Stimulated activated CD4-positive, alpha-beta T cell treated with anti-CD3 and anti-CD28 coated beads, TNF-alpha, amount 100 ng/mL, for 1 hour (primary cell): ENCODE results near the gene ZFP57.
A peak's percentile ranks its signal among the peaks of the same experiment; 100 is the strongest.

ENCODE experiments used
- DNase-seq, 3 donors: peaks; one replicate each; pipeline ENCODE4 v3.0.0-alpha.2; 2020; ENCODE audit warnings: low read depth in 3 of 3, low spot score in 1 of 3

The ZFP57 gene

DNA sequence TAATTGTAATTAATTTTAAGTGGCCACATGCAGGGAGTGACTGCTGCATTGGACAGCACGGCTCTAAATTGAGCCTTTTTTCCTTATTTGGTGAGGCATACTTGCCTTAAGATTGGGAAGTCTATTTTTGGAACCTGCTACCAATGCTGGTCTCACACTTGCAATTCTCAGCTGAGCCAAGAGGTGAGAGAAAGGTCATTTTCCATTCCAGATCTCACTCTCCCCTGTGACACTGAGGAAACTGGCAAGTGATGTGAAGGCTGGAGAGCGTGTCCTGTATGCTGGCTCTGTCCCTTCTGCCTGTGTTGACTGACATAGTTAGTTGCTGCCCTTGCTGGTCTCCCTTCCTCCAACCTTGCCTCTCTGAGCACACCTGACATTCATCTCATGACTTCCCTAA, 24.8 kb downstream of the ZFP57 start:
- DNase-seq, result no peak

DNA sequence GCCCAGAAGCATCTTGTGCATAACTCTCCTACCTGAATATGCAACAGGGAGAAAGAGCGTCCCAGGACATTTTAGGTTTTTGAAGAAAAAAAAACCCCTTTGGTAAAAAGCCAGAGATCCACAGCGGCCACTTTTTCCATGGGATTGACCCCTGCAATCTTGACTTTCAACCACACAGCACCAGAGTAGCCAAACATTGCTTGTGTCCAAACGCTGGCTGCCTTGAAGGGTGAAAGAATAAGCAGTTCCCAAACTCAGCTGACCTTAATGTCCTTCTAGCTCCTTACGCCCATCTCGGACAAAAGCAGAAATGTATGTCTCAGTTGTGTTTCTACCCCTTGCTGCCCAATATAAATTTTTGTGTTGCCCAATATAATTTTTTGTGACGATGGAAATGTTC, 25.3 kb downstream of the ZFP57 start:
- DNase-seq, result no peak

DNA sequence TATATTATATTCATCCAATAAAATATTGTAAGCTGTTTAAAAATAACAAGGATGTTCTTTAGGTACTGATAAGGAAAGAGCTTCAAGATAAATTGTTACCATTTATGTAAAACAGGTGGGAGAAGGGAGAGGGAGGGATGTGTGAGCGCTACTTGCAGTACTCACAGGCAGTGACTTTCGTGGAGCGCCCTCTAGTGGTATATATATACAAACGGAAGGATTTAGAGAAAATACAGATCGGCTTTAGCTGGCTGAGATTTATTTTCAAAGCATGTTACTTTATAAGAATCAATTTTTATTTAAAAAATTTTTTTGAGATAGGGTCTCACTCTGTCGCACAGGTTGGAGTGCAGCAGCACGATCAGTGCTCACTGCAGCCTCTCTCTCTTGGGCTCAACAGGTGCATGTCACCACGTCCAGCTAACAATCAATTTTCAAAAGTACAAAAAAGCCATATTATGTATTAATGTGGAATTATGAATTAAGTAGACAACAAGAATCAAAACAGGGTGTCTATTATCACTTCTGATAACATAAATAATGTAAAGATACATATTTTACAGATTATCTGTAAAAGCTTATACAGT, 27.4 kb downstream of the ZFP57 start:
- DNase-seq, result no peak

DNA sequence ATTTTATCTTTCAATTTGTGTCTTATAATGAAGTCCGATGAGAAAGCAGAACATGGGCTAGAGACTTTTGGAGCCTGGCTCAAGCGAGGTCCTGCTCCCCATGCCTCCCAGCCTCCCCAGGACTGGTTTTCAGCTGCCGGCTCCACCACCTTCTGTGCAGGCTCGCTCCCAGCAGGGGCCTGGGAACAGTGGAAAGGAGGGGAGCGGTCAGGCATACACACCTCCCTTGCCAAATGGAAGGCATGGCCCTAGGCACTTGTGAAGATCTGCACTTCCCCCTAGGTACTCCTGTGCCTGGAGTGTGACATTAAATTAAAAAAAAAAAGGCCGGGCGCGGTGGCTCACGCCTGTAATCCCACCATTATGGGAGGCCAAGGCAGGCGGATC, 28.8 kb downstream of the ZFP57 start:
- no peak for DNase-seq

DNA sequence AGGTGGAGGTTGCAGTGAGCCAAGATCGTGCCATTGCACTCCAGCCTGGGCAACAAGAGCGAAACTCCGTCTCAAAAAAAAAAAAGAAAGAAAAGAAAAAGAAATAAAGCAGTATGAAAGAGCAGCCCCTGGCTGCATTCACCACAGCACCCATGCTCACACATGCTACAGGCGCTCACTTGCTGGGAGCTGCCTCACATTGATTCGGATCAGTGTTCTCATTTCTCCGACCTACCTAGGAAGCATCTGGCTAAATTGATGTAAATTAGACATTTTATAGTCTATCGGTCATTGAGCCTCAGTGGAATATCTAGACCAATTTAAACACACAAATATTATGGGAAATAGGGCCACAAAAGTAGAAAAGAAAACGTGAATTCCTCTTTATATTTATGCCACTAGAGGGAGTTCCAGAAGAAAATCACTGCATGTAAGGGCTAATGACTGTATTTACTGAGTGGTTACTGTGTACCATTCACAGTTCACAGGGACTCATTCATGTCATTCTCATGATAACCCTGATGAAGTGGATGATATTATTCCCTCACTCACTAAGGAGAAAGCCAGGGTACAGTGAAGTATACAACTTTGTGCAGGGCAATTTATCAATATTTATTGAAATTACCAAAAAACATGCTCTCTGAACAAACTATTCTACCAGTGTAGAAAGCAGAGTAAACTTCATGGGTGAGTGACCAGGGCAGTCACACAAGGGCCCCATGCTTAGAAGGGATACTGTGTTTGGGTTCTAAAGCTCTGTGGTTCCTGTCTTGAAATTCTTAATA, 29.3 kb downstream of the ZFP57 start:
- DNase-seq, result no peak

DNA sequence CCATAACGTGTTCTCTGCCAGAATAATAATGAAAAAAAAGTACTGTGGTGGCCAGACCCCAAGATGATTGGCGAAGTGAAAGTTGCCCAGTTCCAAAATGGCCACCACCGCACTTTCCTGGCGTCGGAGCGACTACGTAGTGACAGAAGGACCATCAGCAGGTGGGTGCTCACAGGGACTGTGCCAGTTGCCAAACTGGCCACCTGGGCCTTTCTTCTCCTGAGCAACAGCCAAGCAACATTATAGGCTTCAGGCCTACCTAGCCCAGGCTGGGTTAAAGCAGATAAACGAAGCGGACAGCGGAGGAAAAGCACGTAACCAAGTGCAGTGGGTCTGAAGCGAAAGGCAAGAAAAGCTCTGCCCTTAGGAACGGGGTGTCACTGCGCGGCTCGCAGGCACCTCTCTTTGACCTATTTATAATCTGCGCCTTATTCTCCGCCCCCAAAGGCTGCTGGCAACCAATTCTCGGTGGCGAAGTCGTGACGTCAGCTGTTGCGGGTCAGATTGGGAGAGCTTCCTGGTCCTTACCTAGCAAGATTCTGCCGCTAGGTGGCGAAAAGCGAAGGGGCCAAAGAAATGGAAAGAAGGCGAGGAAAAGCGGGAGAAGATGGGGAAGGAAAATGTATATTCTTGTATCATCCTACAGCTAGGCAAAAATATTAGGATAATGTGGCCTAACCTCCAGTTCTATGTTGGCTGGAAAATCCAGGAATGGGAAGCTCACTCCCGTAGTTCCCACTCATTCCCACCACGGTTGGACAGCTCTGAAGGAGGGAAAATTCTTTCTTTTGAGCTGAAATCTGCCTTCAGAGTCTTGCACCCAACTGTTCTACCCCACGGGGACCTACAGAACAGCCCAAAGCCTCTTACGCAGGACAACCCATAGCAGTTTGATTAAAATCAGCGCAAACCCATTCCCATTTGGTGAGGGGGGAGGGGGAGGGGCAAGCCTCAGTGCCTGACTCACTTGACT, 31.0 kb downstream of the ZFP57 start:
- peak; percentile 94 for DNase-seq

DNA sequence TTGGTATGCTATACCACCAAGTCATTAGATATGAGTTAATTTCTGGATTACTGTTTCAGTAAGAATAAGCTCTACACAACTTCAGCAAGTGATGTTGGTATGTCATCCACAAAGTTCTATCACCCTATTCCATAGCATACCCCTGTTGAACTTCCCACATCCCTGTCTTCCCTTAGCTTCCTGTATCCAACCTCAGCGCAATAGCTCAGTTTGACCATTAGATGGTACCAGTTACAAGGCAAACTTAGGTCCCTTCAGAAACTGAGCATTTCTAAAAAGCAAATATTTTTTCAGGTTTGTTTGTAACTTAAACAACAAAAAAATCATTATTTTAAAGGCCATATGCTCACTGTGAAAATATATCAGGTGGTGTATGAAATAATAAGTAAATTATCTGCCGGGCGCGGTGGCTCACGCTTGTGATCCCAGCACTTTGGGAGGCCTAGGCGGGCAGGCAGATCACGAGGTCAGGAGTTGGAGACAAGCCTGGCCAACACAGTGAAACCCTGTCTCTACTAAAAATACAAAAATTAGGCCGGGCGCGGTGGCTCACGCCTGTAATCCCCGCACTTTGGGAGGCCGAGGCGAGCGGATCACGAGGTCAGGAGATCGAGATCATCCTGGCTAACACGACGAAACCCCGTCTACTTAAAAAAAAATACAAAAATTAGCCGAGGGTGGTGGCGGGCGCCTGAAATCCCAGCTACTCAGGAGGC, 32.9 kb downstream of the ZFP57 start:
- no peak for DNase-seq

DNA sequence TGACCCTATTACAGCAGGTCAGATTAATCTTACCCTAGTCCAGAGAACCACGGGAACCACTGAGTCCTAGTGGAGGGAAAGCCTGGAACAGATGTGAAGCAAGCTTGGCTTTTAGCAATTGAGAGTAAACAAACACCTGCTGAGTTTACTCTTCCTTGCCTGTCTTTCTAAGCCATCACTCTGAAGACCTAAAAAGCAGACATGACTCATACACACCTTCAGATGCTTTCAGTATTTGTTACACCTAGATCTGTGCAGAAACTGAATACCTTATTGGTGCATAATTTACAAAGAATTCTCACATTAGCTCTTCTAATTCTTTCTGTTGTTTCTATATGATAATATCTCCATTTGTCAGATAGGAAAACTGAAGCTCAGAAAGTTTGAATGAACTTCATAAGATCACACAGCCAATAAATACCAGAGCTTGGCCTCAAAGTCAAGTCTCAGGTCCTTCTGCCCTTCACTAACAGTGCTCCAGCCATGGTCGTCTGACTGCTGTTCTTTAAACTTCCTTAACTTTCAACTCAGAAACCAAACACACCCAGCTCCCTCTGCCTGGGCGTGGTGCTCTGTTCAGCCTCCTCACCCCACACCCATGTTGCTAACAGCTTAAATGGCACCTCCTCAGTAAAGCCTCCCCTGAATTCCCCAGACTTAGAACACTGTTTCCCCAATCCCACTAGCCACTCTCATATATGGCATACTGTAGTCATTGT, 39.4 kb downstream of the ZFP57 start:
- DNase-seq, result no peak

DNA sequence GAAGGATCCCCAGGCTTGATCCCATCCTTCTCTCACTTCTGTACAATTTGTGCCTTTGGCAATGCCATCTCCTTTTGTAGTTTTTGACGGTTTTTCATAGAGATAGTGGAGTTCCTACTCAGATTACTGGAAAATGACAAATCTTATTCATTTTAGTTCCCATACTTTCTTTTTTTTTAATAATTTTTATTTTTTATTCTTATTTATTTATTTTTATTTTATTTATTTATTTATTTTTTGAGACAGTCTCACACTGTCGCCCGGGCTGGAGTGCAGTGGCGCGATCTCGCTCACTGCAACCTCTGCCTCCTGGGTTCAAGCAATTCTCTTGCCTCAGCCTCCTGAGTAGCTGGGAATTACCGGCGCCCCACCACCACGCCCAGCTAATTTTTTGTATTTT, 43.7 kb downstream of the ZFP57 start:
- no peak for DNase-seq

DNA sequence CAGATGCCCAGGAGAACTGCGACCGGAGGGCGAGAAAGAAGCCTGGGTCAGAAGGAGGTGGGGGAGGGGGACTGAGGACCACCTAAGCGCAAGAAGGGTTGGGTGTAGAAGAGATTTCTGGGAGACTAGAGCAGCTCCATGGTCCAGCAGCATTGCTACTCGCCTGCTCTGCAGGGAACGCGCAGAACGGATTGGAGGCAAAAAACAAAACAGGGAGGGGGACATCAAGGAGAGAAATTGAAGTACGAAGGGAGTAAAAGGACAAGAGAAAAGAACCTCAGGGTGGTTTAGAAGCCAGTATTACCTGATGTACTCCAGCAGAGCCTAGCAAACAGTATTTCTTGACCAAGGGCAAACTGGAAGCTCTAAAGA, 47.4 kb downstream of the ZFP57 start:
- no peak for DNase-seq

DNA sequence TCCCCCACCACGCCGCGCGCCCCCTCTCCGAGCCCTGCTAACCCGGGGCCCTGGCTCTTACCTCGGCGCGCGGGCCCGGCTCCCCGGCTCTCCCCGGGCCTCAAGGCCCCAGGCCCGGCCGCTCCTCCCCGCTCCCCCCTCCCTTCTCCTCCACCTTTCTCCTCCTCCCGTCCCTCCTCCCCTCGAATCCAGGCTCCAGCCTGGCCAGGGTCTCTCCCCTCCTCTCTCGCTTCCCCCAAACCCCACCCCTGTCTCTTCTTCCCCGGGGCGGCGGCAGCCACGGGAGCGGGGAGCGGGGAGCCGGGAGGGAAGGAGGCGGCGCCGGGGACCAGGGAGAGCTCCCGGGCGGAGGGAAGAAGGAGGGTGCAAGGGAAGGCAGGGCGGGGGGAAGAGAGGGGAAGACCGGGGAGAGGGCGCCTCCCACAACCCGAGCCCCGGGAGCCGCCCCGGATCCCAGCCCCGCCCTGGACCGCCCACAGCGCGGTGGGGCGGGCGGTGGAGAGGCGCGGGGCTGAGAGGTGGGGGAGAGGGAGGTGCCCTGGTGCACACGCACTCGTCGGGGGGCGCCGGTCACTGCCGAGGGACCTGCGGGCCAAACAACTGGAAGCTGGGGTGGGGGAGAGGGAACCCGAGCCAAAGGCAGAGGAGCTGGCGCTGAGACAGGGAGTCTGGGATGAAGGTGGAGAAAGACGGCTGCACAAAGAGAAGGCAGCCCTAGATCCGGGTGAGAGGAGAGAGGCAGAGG, 48.0 kb downstream of the ZFP57 start, which contains the start of gene GABBR1:
Gene GABBR1, minus strand, starts transcription at position 395 of the 745 bp plus-strand sequence. CDS start 798 bp downstream, outside the sequence.
- DNase-seq, result peak in 2 of 3 donors; percentile 42 to 62

DNA sequence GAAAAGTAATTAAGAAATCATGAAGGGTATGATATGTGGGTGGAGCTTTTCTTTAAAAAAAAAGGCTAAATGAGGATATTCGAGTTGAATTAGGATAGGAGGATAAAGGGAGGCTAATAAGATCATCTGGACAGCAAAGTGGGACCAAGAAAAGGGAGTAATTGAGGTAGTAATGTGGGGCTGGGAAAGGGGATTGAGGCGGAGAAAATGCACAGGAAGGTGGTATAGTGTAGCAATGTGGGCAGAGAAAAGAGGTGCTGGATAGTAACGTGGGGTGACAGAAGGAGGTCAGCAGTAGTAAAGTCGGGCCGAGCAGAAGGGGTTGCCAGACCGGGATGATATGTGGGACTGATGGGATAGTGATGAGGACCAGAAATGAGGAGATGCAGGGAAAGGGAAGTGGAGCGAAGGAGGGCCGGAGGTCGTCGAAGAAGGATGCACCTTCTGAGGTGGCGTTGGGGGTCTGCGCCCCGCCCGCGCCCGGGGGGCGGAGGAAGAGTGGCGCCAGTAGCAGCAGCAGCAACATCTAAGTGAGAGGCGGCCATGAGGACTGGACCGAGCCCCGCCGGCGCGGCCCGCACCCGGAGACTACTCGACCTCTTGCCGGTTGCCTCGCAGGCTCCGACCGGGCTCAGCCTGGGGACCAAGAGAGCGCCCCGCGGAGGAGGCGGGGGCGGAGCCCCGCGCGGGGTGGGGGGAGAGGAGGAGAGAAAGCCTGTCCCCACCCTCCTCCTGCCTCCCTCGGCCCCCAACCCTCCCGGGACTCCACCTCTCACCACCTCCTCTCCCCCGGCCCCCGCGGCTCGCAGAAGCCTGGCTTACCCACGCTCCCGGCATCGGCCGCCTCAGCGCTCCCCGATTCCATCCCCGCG, 48.9 kb downstream of the ZFP57 start:
- DNase-seq, result peak in 1 of 3 donors; percentile 27

DNA sequence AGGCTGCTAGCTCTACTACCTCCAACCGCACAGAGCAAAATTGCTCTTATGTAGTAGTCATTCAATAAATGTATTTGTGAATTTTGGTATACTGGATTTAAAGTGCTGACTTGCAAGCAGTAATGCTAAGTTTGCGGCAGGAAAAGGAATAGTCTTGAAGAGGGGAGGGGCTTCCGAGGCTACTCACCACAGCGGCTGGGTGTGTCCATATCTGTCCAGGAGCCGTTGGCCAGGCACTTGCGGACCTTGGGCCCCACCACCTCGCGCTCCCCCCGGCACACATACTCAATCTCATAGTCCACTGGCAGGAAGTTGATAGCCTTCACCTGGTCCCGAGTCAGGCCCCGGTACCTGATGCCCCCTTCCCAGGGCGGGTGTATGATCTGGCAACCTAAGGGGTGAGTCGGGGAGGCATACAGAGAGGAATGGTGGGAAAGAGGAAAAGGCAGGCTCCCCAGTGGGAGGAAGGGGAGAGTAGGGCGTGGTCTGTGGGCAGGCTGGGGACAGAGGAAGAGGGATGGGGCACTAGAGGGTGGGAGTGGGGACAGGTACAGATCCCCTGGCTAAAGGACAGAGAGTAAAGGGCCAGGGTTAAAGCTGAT, 49.6 kb downstream of the ZFP57 start:
- DNase-seq, result no peak

DNA sequence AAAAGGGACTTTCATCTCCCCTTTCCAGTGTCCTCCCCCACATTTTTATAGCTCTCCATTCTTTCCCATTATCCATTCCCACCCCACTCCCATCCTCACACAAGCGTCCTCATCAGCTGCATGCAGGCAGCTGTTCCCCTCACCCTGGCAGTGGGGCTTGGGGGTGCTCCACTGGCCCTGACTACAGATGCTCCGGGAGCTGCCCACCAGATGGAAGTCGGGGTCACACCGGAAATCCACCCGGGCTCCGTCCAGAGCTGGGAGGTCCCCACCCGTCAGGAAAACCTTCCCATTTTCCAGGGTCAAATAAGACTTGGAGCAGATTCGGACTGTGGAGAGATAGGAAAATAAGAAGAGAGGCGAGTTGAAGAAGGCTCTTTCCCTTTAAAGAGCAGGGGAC, 50.6 kb downstream of the ZFP57 start:
- no peak for DNase-seq

DNA sequence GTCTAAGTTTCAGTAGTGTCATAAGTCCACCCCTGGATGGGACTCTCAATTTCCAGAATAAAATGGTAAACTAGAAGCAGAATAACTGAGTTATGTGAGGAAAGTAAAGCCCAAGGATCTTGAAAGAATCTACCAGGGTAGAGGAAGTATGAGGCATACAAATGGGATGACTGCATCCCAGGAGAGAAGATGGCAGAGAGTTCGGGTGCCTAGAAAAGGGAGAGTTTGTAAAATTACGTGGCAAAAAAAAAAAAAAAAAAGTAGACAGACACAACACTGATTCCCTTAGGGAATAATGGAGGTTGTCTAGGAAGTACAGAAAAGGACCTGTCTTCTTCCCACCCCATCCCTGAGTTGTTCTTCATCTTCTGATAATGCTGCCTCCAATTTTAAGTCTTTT, 51.4 kb downstream of the ZFP57 start:
- DNase-seq, result no peak

DNA sequence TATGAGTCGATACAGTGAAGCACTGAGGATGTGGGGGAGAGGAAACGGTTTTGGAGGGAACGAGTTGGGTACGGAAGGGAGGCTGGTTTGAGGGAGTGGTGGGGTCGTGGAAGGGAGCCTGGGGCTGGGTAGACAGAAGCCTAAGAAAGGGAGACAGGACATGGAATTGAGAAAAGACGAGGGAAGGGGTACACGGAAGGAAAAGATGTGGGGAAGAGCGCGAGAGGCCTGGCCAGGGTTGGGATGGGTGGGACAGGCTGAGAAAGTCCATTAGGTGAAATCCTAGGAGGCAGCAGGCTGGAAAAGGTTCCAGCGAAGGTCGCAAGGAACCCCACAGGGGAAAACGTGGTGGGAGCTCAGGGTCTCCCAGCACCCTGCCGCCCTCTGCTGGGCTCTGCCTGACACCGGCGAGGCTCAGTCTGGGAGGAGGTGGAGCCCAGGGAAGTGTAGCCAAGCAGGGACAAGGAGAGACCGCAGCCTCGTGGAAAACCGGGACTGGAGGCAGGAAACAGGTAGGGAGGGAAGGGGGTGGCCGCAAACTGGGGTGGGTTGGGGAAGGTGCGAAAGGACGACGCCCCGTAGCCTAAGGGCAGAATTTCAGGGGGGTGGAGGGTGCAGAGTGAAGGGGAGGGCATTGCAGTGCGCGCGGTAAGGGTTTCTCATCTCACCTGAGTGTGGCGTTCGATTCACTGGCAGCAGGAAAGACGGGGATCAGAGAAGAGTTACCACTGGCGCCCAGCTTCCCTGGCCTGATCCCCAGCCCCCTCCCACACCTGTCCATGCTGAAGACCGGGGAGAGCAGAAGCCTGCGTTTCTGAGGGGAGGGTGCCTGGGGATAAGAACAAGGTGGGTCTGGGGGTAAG, 52.3 kb downstream of the ZFP57 start:
- peak in 1 of 3 donors; percentile 47 for DNase-seq

DNA sequence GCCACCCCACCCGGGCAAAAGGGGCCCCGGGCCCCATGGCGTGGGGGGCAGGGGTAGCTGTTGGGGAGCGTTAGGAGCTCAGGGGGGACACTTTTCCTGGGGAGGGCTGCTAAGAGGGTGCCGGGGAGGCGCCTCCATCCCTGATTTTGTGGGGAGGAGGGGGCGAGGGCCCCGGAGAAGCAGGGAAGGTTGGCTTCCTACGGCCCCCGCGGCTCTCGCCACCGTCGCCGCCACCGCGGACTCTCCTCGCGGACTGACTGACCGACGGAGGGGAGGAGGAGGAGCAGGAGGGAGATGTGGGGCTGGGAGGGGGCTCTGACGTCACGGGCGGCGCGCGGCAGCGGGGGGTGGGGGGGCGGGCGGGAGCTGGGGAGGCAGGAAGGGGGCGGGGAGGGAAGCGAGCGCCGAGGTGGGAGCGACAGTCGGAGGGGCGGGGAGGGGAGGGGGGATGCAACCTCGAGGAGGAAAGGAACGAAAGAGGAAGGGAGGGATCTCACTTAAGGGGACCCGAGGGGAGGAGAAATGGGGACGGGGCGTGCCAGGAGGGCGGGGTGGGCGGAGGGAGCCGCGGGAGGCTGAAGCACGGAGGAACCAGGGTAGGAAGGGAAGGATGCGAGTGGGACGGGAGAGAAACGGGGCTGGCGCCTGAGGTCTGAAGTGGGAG, 53.1 kb downstream of the ZFP57 start:
- peak in 1 of 3 donors; percentile 33 for DNase-seq
